IPS-NIHi11 (cell line): ENCODE data around the gene MAP3K5.

Experiments
- DNase-seq: peaks from one replicate; pipeline ENCODE4 v3.0.0; 2012; ENCODE audit warnings: mixed read lengths, low spot score

The MAP3K5 gene

DNA sequence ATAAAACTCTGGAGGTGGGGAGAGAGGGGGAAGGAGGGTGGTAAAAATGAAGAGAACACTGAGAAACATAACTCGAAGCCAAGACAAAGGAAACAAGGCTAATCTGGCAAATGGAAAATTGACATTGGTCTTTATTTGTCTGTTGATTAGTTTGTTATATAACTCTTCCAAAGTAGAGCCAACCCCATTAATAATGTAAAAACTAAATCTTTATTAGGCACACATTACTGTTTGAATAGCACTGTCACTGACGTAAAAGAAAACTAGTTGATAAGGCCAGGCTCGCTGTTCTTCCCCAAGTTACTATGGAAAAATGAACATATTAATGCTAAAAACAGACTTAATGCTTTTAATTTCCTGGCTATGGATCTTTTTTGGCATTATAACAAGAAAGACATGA lies 110.0 kb downstream of the MAP3K5 start:
- no peak for DNase-seq

GRCh38 chr6:136677822-136678221 lies 114.5 kb downstream of the MAP3K5 start:
- no peak for DNase-seq

DNA sequence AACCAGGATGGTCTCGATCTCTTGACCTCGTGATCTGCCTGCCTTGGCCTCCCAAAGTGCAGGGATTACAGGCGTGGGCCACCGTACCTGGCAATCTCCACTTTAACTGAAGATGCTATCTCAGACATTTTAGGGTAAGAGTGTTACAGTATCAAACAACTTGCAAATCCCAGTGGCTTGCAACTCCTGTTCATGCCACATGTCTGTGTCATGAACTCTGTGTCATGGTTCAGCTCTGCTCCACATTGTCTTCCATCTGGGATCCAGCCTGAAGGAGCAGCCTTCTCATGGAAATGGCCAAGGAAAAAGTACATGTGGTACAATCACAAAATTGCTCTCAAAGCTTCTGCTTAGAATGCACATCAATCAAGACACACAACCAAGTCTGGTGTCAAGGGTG lies 114.9 kb downstream of the MAP3K5 start:
- no peak for DNase-seq

DNA sequence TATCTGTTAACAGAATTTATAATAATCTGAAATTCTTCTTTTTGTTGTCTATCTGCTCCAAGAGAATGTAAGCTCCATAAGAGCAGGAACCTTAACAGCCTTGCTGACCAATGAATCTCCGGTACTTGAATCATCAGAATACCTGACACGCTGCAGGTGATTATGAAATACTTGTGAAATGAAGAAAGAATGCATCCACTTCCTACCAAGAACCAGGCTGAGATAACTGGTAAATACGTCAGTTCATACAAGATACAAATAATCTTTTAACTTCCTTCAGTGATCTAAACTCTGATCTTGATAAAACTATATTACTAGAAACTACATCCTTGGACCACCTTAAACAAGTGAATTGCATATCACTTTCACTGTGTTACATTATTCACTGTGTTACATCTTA lies 116.2 kb downstream of the MAP3K5 start:
- DNase-seq: no peak

DNA sequence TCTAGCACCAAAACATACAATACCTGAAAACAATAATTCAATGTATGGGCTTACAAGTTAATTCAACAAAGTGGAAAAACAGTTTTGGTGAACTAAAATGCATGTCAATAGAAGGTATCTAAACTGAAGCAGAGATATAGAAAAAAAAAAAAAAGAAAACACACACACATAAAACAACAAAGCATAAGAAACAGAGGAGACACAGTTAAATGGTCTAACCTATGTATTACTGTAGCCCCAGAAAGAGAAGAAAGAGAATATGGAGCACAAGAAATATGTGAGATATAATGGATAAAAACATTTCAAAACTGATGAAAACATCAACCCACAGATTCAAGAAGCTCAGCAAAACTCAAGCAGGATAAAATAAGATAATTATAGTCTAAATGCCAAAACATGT lies 118.7 kb downstream of the MAP3K5 start:
- no peak for DNase-seq

GRCh38 chr6:136672144-136672543 lies 120.1 kb downstream of the MAP3K5 start:
- no peak for DNase-seq

DNA sequence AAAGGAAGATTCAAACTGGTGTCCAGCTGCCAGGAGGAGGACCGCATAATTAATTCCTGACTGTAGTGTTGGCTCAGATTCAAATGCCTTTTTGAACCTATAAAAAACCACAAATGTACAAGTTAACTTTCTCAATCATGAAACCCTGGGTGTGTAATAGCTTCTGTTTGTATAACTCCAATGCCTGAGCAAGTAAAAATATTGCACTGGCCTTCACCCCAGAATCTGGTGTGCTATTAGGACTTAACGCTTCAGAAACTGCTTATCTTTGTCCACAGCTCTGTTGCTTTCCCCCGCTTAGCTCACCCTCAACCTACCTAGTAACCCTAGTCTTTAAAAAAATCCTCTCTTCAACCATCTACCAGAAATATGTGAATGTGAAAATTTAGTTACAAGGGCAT lies 123.0 kb downstream of the MAP3K5 start:
- no peak for DNase-seq

DNA sequence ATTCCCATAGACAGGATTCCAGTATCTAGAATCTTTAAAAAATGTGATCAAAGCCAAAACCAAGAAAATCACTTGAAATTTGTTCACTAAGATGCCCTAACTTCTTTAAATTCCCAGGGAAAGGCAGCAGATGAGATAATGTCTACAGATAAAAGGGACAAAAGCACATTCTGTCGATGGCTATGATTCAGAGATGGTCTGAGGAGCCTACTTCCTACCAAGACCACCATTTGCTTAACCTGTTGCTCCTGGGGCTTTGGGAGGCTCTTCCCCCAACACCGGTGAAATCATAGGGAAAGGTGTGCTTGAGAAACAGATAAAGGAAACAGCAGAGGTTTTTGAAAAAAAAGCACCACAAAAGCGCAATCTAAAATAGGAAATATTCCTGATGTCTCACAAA lies 123.7 kb downstream of the MAP3K5 start:
- DNase-seq: no peak

GRCh38 chr6:136666041-136666440 lies 126.2 kb downstream of the MAP3K5 start:
- no peak for DNase-seq

DNA sequence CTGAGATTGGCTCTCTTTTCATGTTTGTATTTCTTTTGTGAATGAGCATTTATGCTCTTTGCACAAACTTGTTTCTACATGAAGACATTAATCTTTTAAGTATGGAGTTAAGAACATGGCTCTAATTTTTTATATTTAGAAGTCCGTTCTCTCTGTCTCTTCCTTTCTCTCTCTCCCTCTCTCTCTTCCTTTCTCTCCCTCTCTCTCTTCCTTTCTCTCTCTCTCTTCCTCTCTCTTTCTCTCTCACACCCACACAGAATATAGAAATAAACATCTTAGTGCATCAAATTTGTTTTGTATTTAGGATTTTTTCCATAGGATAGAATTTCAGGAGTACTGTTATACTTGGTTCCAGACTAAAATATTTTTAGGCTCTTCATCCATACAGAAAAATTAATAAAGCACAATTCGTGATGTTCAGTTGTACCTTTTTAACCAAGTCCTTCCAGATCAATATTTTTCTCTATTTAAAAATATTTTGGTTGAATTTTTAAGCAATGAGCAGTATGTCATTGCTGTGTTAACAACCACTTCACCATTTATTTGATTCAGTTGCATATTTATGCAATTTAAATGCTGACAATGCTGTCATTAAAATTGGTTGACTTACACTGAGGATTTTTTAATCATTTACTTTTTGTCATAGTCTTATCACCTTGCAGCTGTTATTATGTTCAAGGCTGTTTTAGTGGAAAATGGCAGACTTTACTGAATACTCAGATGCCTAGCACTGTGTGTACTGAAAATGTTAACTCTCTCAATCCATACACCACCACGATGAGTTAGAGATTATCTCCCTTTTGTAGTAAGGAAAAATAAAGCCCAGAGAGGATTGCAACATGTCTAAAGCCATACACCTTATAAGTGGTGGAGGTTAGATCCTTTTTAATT lies 129.7 kb downstream of the MAP3K5 start:
- DNase-seq: no peak

DNA sequence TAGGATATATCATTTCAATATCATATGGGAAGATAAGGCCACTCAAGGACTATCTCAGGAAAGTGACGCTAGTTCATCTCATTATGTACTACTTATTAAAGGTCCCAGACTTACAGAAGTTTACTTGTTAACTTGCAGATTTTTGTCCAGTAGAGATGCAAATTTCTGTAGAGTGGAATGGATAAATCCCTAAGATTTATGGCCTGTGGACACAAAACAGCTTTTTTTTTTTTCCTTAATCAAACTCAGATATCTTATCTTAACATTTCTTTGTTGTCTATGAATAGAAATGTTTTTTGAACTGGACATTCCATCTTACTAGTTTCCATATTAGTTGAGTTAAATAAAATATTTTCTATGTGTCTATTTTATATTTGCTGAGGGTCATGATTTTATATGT lies 131.6 kb downstream of the MAP3K5 start:
- no peak for DNase-seq

- no peak for DNase-seq
These were observed 132.2 kb downstream of the MAP3K5 start for GRCh38 chr6:136659991-136660499.

- DNase-seq: no peak
These were observed 133.6 kb downstream of the MAP3K5 start for GRCh38 chr6:136658711-136659110.

DNA sequence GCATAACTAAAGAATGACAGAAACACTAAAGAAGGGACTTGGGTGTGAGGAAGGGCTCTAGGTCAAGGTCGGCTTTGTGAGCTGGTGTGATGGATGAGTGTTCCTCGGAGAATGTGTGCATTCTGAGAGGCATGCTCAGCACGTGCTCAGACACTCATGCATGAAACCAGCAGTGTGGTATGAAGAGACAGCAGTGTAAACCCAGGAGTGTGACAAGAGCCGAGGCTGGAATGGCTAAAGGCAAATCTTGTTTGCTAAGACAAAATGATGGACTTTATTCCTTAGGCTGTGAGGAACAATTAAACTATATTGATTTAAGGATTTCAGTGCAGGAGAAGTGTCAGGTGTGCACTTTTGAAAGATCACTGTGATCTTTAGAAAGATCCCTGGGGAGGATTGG lies 134.6 kb downstream of the MAP3K5 start:
- DNase-seq: no peak

GRCh38 chr6:136656121-136656520 lies 136.2 kb downstream of the MAP3K5 start:
- DNase-seq: no peak

GRCh38 chr6:136655239-136656014 lies 136.8 kb downstream of the MAP3K5 start:
- no peak for DNase-seq

DNA sequence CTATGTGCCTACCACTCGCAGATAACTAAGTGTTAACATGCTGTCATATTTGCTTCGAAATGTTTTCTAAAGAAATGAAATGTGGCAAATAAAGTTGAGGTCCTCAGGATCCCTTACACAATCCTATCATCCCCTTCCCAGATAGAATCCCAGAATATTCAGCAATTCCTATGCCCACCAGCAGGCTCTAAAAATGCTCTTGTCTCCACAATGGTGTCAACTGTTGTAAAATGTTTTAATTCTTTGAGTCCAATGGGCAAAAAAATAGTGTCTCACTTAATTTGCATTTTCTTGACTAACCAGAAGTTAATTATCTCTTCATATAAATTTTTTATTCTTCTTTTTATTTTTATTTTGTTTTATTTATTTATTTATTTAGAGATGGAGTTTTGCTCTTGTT lies 138.2 kb downstream of the MAP3K5 start:
- DNase-seq: no peak

DNA sequence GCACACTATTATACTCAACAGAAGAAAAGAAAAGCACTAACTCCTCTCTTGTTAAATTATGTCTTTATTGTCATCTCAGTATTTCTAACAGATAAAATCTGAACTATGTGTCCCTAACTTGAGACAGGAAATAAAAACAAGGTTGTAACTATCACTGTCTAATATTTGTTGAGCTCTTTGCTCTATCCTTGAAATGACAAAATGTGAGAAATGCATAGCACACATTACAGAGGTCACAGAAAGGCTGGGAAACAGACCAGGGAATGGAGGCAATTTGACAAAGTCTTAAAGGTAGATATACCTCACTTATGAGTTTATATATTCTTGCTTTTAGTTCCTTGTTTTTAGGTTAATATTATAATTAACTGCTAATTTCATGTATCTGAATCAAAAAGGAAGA lies 139.6 kb downstream of the MAP3K5 start:
- no peak for DNase-seq

GRCh38 chr6:136651982-136652381 lies 140.3 kb downstream of the MAP3K5 start:
- no peak for DNase-seq

GRCh38 chr6:136647363-136647852 lies 144.9 kb downstream of the MAP3K5 start:
- no peak for DNase-seq

- no peak for DNase-seq
These were observed 145.9 kb downstream of the MAP3K5 start for GRCh38 chr6:136646377-136646776.

DNA sequence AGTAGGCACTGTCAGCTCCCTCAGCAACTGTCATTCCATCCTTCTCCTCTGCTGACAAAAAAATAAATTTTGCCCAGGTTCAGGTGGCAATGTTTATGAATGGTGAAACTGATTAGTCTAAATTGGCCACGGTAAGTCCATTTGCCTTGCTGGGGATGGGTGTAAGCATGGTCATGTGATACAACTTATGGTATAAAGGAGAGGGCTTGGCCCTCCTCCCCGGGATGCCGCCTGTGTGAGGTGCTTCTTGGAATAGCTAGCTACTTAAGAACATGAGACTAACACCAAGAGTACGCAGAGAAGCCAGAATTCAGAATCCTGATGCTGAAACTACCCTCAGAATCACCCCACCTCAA lies 147.7 kb downstream of the MAP3K5 start:
- no peak for DNase-seq
